Measurements from ENCODE around the gene CDH24. TPM values are rescaled to one million over a fixed set of nuclear protein-coding genes. Genes with fewer than 3 reads are reported as not detected.

The CDH24 gene
- total and polyA plus RNA-seq, 9 of the 15 experiments (the other 6 are each of a cell fraction or from before 2014, with no cell fraction given), result 0.04 to 16.2 (median 4.9) TPM

DNA sequence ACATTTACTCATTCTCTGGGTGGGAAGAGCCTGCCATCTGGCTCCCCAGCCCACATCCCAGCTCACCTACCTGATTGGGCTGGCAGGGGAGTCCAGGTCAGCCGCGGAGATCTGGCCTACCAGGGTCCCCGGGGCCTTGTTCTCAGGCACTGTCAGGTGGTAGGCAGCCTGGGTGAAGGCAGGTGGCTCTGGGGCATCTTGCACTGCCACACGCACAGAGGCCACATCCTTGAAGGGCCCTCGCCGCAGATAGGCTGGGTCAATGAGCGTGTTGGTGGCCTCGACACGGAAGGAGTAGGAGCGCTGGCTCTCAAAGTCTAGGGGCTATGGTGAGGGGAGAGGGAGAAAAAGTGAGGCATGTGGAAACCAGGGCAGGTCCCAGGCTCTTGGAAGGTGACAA is 3.9 kb downstream of the CDH24 start:
- Histone ChIP-seq H4K20me1 (replicated peaks; ENCODE audit: control insufficient read depth, insufficient read depth, low read length) (0 out of 2 replicates have a peak, but pooled peaks cover 2% of the 10 kb centered on the region), H3K27me3 (ENCODE audit: control insufficient read depth in 2 of 2, insufficient read depth in 2 of 2, low read length in 2 of 2) (no peaks in the 10 kb centered on the region), H3K4me3 (no peak overlapping the region), H3K27ac (ENCODE audit: extremely low read depth, low read depth, low read length) (no peak overlapping the region), H3K79me2 (ENCODE audit: control insufficient read depth, insufficient read depth, low read length) (no peaks in the 10 kb centered on the region; the same call in 2 of the 3 replicates), H2AFZ (ENCODE audit: low read depth, low read length) (no peak overlapping the region), H3K9me1 (ENCODE audit: control insufficient read depth, insufficient read depth, low read length) (no peaks in the 10 kb centered on the region), H3K9me3 (replicated peaks; ENCODE audit: control insufficient read depth, insufficient read depth, low read depth, low read length) (no peaks in the 10 kb centered on the region), H3K4me1 (replicated peaks in 1 of 2; ENCODE audit: control insufficient read depth in 2 of 2, insufficient read depth in 2 of 2, low read length in 2 of 2) (peaks cover 11 to 46% of the 10 kb centered on the region in 2 experiments), H3K4me2 (ENCODE audit: insufficient read depth, low read length) (no peak overlapping the region), H3K9ac (ENCODE audit: insufficient read depth in 1 of 2, low read depth in 2 of 2, low read length in 2 of 2) (peak overlapping the region in 1 of 2 experiments; percentile 46; a peak in 1 of 4 replicates), H3K36me3 (ENCODE audit: control insufficient read depth, insufficient read depth, low read length) (peaks cover 5% of the 10 kb centered on the region; the same call in 1 of the 3 replicates)
- intact Hi-C loops (cut with micrococcal nuclease) (no loop called here), in situ Hi-C loops (cut with MboI) (loop anchor here (5.0 kb wide), 1 partner anchor 76 kb away; no protein-coding TSS in a partner anchor)
- FAIRE-seq (no peak), DNase-seq (ENCODE audit: extremely low read depth in 1 of 4, low spot score in 3 of 4) (no peak), ATAC-seq (no peak)
- no TSS peak for BruUV-seq (replicated peaks)
- POLR2A ChIA-PET, result interaction anchor here (1.7 kb wide), 1 partner anchor 47 kb away, joined by 9 read pairs; no protein-coding TSS in a partner anchor
- 88% methylated on average over 8 of the region's 10 CpGs for WGBS (ENCODE audit: insufficient coverage, low coverage, missing lambda C conversion rate)
- CTCF ChIA-PET (ENCODE audit: low intra/inter-chr PET ratio), result interaction anchor here (0.9 to 9.2 kb wide), 3 partner anchors 58 to 70 kb away, joined by 3 to 141 read pairs (median 45); no protein-coding TSS in a partner anchor
- TF ChIP-seq POU5F1 (IDR thresholded peaks at IDR 0.05; ENCODE audit: borderline replicate concordance, low read depth, low read length, partially characterized antibody) (no peak), SMAD2 (IDR thresholded peaks at IDR 0.05; ENCODE audit: low read depth, low read length) (no peak), NFIC (IDR thresholded peaks at IDR 0.05) (no peak), DMBX1 (CRISPR knock-in tag; IDR thresholded peaks at IDR 0.05; ENCODE audit: borderline replicate concordance) (no peak), ZNF507 (tag; conservative IDR thresholded peaks at IDR 0.05) (no peak), CAMTA2 (CRISPR knock-in tag; conservative IDR thresholded peaks at IDR 0.05) (no peak), ZNF124 (CRISPR knock-in tag; IDR thresholded peaks at IDR 0.05) (no peak), RAD21 (CRISPR knock-in tag; conservative IDR thresholded peaks at IDR 0.05 in 1 of 2, IDR thresholded peaks at IDR 0.05 in 1 of 2) (no peak), ADNP (tag; IDR thresholded peaks at IDR 0.05) (no peak), ZNF224 (CRISPR knock-in tag; IDR thresholded peaks at IDR 0.05) (no peak), FUS (optimal IDR thresholded peaks at IDR 0.05; ENCODE audit: low read depth, low read length) (no peak), KLF16 (IDR thresholded peaks at IDR 0.05) (no peak), IRF2 (CRISPR knock-in tag; IDR thresholded peaks at IDR 0.05) (no peak), MBD2 (IDR thresholded peaks at IDR 0.05; ENCODE audit: borderline replicate concordance, low read depth) (no peak), PTTG1 (tag; IDR thresholded peaks at IDR 0.05; ENCODE audit: low read depth) (no peak), RBM14 (IDR thresholded peaks at IDR 0.05; ENCODE audit: borderline replicate concordance, insufficient read depth, low read depth, low read length) (no peak)
- TF ChIP-seq, protein P1, sequence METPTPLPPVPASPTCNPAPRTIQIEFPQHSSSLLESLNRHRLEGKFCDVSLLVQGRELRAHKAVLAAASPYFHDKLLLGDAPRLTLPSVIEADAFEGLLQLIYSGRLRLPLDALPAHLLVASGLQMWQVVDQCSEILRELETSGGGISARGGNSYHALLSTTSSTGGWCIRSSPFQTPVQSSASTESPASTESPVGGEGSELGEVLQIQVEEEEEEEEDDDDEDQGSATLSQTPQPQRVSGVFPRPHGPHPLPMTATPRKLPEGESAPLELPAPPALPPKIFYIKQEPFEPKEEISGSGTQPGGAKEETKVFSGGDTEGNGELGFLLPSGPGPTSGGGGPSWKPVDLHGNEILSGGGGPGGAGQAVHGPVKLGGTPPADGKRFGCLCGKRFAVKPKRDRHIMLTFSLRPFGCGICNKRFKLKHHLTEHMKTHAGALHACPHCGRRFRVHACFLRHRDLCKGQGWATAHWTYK (CRISPR knock-in tag; IDR thresholded peaks at IDR 0.05), result no peak
